Measurements from ENCODE around the gene PPP1R14C.

- TF ChIP-seq CTCF (IDR thresholded peaks at IDR 0.05) (no peak), POLR2A (IDR thresholded peaks at IDR 0.05) (no peak)
Measured at GRCh38 chr6:150293019-150293418, 150.2 kb downstream of the PPP1R14C start.
